Stimulated activated CD8-positive, alpha-beta memory T cell treated with anti-CD3 and anti-CD28 coated beads, Interleukin-15, amount 100 ng/mL, for 24 hours (primary cell): ENCODE measurements around the gene THSD7A.
"Not testable (repeated sequence)": the region's sequence is repeated elsewhere in the genome, so short reads cannot be mapped to it uniquely, and the experiment has no call there.

Experiments used
- DNase-seq: peaks from one replicate; pipeline ENCODE4 v3.0.0-alpha.2; 2020; ENCODE audit warnings: low read depth

The THSD7A gene

GRCh38 chr7:11576310-11576709 is 255.7 kb downstream of the THSD7A start:
- no peak for DNase-seq

GRCh38 chr7:11573128-11573750 is 258.8 kb downstream of the THSD7A start:
- no peak for DNase-seq

GRCh38 chr7:11570922-11571550 is 261.0 kb downstream of the THSD7A start:
- DNase-seq: no peak

- DNase-seq: no peak
Observed at GRCh38 chr7:11570205-11570604, 261.8 kb downstream of the THSD7A start.

- no peak for DNase-seq
Observed at GRCh38 chr7:11567571-11567970, 264.4 kb downstream of the THSD7A start.

- no peak for DNase-seq
Observed at GRCh38 chr7:11557627-11558026, 274.4 kb downstream of the THSD7A start.

GRCh38 chr7:11552676-11553296 is 279.2 kb downstream of the THSD7A start:
- no peak for DNase-seq

- DNase-seq: no peak
Observed at GRCh38 chr7:11551470-11551869, 280.5 kb downstream of the THSD7A start.

- DNase-seq: no peak
Observed at GRCh38 chr7:11548532-11548931, 283.5 kb downstream of the THSD7A start.

- DNase-seq: no peak
Observed at GRCh38 chr7:11541330-11541729, 290.7 kb downstream of the THSD7A start.

- DNase-seq: no peak
Observed at GRCh38 chr7:11540271-11540761, 291.7 kb downstream of the THSD7A start.

- no peak for DNase-seq
Observed at GRCh38 chr7:11539853-11540252, 292.1 kb downstream of the THSD7A start.

GRCh38 chr7:11538751-11539299 is 293.2 kb downstream of the THSD7A start:
- no peak for DNase-seq

GRCh38 chr7:11533229-11533820 is 298.7 kb downstream of the THSD7A start:
- no peak for DNase-seq

GRCh38 chr7:11529382-11529781 is 302.6 kb downstream of the THSD7A start:
- DNase-seq: no peak

- DNase-seq: no peak
Observed at GRCh38 chr7:11527707-11528106, 304.3 kb downstream of the THSD7A start.

- DNase-seq: no peak
Observed at GRCh38 chr7:11524476-11525397, 307.3 kb downstream of the THSD7A start.

GRCh38 chr7:11521964-11522499 is 310.0 kb downstream of the THSD7A start:
- DNase-seq: not testable (repeated sequence)

GRCh38 chr7:11517853-11518252 is 314.1 kb downstream of the THSD7A start:
- DNase-seq: no peak

GRCh38 chr7:11516328-11516727 is 315.7 kb downstream of the THSD7A start:
- DNase-seq: no peak

- DNase-seq: no peak
Observed at GRCh38 chr7:11513460-11513859, 318.5 kb downstream of the THSD7A start.
